BLaER1 (cell line): ENCODE results near the gene HMOX2.

ENCODE experiments used
- H3K27ac ChIP-seq: shearing (Covaris generic); formaldehyde crosslinking; 2 replicates; pipeline ENCODE4 v1.8.1; 2022
- H3K27me3 ChIP-seq: shearing (Covaris generic); formaldehyde crosslinking; 2 replicates; pipeline ENCODE4 v1.8.1; 2022
- H3K36me3 ChIP-seq: shearing (Covaris generic); formaldehyde crosslinking; 2 replicates; pipeline ENCODE4 v1.8.1; 2022
- H3K4me1 ChIP-seq: shearing (Covaris generic); formaldehyde crosslinking; 2 replicates; pipeline ENCODE4 v1.8.1; 2022
- H3K4me2 ChIP-seq: shearing (Covaris generic); formaldehyde crosslinking; 2 replicates; pipeline ENCODE4 v1.8.1; 2022
- H3K4me3 ChIP-seq: shearing (Covaris generic); formaldehyde crosslinking; 2 replicates; pipeline ENCODE4 v1.8.1; 2022
- H3K9ac ChIP-seq: shearing (Covaris generic); formaldehyde crosslinking; 2 replicates; pipeline ENCODE4 v1.8.1; 2022
- H3K9me3 ChIP-seq: shearing (Covaris generic); formaldehyde crosslinking; 2 replicates; pipeline ENCODE4 v1.8.1; 2022
- H4K20me1 ChIP-seq: shearing (Covaris generic); formaldehyde crosslinking; 2 replicates; pipeline ENCODE4 v1.8.1; 2022
- Cebpa-rat ChIP-seq: shearing (Covaris generic); IDR thresholded peaks from 2 replicates; pipeline ENCODE4 v1.8.1; 2022

HMOX2 gene

GRCh38 chr16:4498546-4499195, 22.5 kb downstream of the HMOX2 start:
- H3K4me1 ChIP-seq = peaks cover 17% of the 10 kb centered on the region

GRCh38 chr16:4499196-4499555, 23.0 kb downstream of the HMOX2 start:
- peaks cover 23% of the 10 kb centered on the region for H3K36me3 ChIP-seq
- H4K20me1 ChIP-seq = peaks cover 100% of the 10 kb centered on the region
- H3K4me2 ChIP-seq = peak overlapping the region; percentile 68
- H3K9me3 ChIP-seq = no peaks in the 10 kb centered on the region
- peaks cover 22% of the 10 kb centered on the region for H3K4me1 ChIP-seq
- H3K27ac ChIP-seq = no peak overlapping the region
- H3K27me3 ChIP-seq = no peaks in the 10 kb centered on the region
- no peak overlapping the region for H3K4me3 ChIP-seq
- H3K9ac ChIP-seq = no peak overlapping the region
- TF ChIP-seq Cebpa-rat = no peak

More at GRCh38 chr16:4498546-4499195, 22.5 kb downstream of the HMOX2 start:
- Histone ChIP-seq H3K27me3 (no peaks in the 10 kb centered on the region), H3K9me3 (no peaks in the 10 kb centered on the region), H3K4me3 (no peak overlapping the region), H3K4me2 (peak overlapping the region; percentile 68), H3K9ac (0 out of 2 replicates have a peak overlapping the region, but pooled peaks have one; percentile 32), H3K36me3 (peaks cover 23% of the 10 kb centered on the region), H3K27ac (no peak overlapping the region), H4K20me1 (peaks cover 100% of the 10 kb centered on the region)
- TF ChIP-seq Cebpa-rat = no peak

GRCh38 chr16:4500272-4500671, 24.1 kb downstream of the HMOX2 start:
- Histone ChIP-seq H4K20me1 (peaks cover 100% of the 10 kb centered on the region), H3K4me1 (peaks cover 29% of the 10 kb centered on the region), H3K27me3 (no peaks in the 10 kb centered on the region), H3K36me3 (peaks cover 22% of the 10 kb centered on the region), H3K9ac (no peak overlapping the region), H3K9me3 (no peaks in the 10 kb centered on the region), H3K27ac (no peak overlapping the region), H3K4me2 (no peak overlapping the region), H3K4me3 (no peak overlapping the region)
- TF ChIP-seq Cebpa-rat = no peak

- no peak overlapping the region for H3K9ac ChIP-seq
- H3K9me3 ChIP-seq = no peaks in the 10 kb centered on the region
- no peak overlapping the region for H3K4me3 ChIP-seq
- H3K4me1 ChIP-seq = peaks cover 37% of the 10 kb centered on the region
- peaks cover 100% of the 10 kb centered on the region for H4K20me1 ChIP-seq
- H3K27me3 ChIP-seq = no peaks in the 10 kb centered on the region
- no peak overlapping the region for H3K27ac ChIP-seq
- no peak overlapping the region for H3K4me2 ChIP-seq
- no peak for TF ChIP-seq Cebpa-rat
- H3K36me3 ChIP-seq = peaks cover 17% of the 10 kb centered on the region
Measured at GRCh38 chr16:4501071-4501478, 24.9 kb downstream of the HMOX2 start.

GRCh38 chr16:4505356-4506147, 29.4 kb downstream of the HMOX2 start:
- H3K27ac ChIP-seq = no peak overlapping the region
- no peaks in the 10 kb centered on the region for H3K9me3 ChIP-seq
- H3K4me1 ChIP-seq = peaks cover 23% of the 10 kb centered on the region
- H4K20me1 ChIP-seq = peaks cover 89% of the 10 kb centered on the region
- no peak overlapping the region for H3K4me3 ChIP-seq
- no peaks in the 10 kb centered on the region for H3K27me3 ChIP-seq
- peaks cover 47% of the 10 kb centered on the region for H3K36me3 ChIP-seq
- H3K4me2 ChIP-seq = peak overlapping the region; percentile 59
- H3K9ac ChIP-seq = peak overlapping the region; percentile 34; the same call in 1 of the 2 replicates
- no peak for TF ChIP-seq Cebpa-rat

GRCh38 chr16:4506450-4506849, 30.3 kb downstream of the HMOX2 start:
- no peaks in the 10 kb centered on the region for H3K9me3 ChIP-seq
- H3K27ac ChIP-seq = no peak overlapping the region
- no peak overlapping the region for H3K9ac ChIP-seq

GRCh38 chr16:4507588-4508345, 31.6 kb downstream of the HMOX2 start:
- no peak overlapping the region for H3K4me2 ChIP-seq
- H3K36me3 ChIP-seq = peaks cover 69% of the 10 kb centered on the region
- peaks cover 81% of the 10 kb centered on the region for H4K20me1 ChIP-seq
- H3K27me3 ChIP-seq = no peaks in the 10 kb centered on the region
- H3K9ac ChIP-seq = no peak overlapping the region
- no peaks in the 10 kb centered on the region for H3K9me3 ChIP-seq
- H3K4me3 ChIP-seq = no peak overlapping the region
- no peak for TF ChIP-seq Cebpa-rat
- no peak overlapping the region for H3K27ac ChIP-seq
- peaks cover 23% of the 10 kb centered on the region for H3K4me1 ChIP-seq

More at GRCh38 chr16:4506450-4506849, 30.3 kb downstream of the HMOX2 start:
- no peak for TF ChIP-seq Cebpa-rat
- Histone ChIP-seq H3K4me3 (no peak overlapping the region), H4K20me1 (peaks cover 89% of the 10 kb centered on the region), H3K4me2 (no peak overlapping the region), H3K4me1 (peaks cover 23% of the 10 kb centered on the region), H3K36me3 (peaks cover 56% of the 10 kb centered on the region), H3K27me3 (no peaks in the 10 kb centered on the region)

- peaks cover 70% of the 10 kb centered on the region for H4K20me1 ChIP-seq
- no peak overlapping the region for H3K4me3 ChIP-seq
- no peak overlapping the region for H3K4me2 ChIP-seq
- H3K9ac ChIP-seq = no peak overlapping the region
- peaks cover 79% of the 10 kb centered on the region for H3K36me3 ChIP-seq
- no peak overlapping the region for H3K27ac ChIP-seq
- TF ChIP-seq Cebpa-rat = no peak
- no peaks in the 10 kb centered on the region for H3K27me3 ChIP-seq
- peaks cover 30% of the 10 kb centered on the region for H3K4me1 ChIP-seq
- no peaks in the 10 kb centered on the region for H3K9me3 ChIP-seq
Measured at GRCh38 chr16:4508806-4509205, 32.6 kb downstream of the HMOX2 start.

- Histone ChIP-seq H4K20me1 (peaks cover 70% of the 10 kb centered on the region), H3K27ac (no peak overlapping the region), H3K4me1 (peaks cover 32% of the 10 kb centered on the region), H3K4me2 (no peak overlapping the region), H3K9ac (no peak overlapping the region), H3K36me3 (peaks cover 85% of the 10 kb centered on the region), H3K27me3 (no peaks in the 10 kb centered on the region), H3K9me3 (no peaks in the 10 kb centered on the region), H3K4me3 (no peak overlapping the region)
- TF ChIP-seq Cebpa-rat = no peak
Measured at GRCh38 chr16:4509420-4509819, 33.2 kb downstream of the HMOX2 start.
